Hematopoietic multipotent progenitor cell treated with erythropoietin and hydrocortisone succinate and interleukin-3 and kit ligand, for 6 days (in vitro differentiated cells): ENCODE results near the gene PCDH15.
A peak's percentile ranks its signal among the peaks of the same experiment; 100 is the strongest.

Source experiments
- DNase-seq: peaks from one replicate; pipeline ENCODE4 v3.0.0-alpha.2; 2015

Gene PCDH15

GRCh38 chr10:54800741-54801421 lies at the start of gene PCDH15:
TSS of gene PCDH15 (minus strand) at chr10:54801231. CDS start at chr10:54664262, 136,969 bp downstream.
- DNase-seq = peak; percentile 4

GRCh38 chr10:54843932-54844331 lies 42.9 kb upstream of the PCDH15 start:
- DNase-seq = no peak

- no peak for DNase-seq
Measured at GRCh38 chr10:54843085-54843646, 42.1 kb upstream of the PCDH15 start.

- DNase-seq = no peak
Measured at GRCh38 chr10:54837479-54837878, 36.4 kb upstream of the PCDH15 start.

GRCh38 chr10:54833029-54833428 lies 32.0 kb upstream of the PCDH15 start:
- DNase-seq = no peak

GRCh38 chr10:54826994-54827560 lies 26.0 kb upstream of the PCDH15 start:
- DNase-seq = no peak

- DNase-seq = no peak
Measured at GRCh38 chr10:54815583-54815982, 14.6 kb upstream of the PCDH15 start.

- no peak for DNase-seq
Measured at GRCh38 chr10:54808186-54808935, 7.3 kb upstream of the PCDH15 start.

GRCh38 chr10:54799506-54799905 lies 1.5 kb downstream of the PCDH15 start:
- DNase-seq = no peak

- DNase-seq = no peak
Measured at GRCh38 chr10:54797636-54798321, 3.3 kb downstream of the PCDH15 start.

GRCh38 chr10:54796881-54797280 lies 4.2 kb downstream of the PCDH15 start:
- DNase-seq = no peak

GRCh38 chr10:54776622-54777021 lies 24.4 kb downstream of the PCDH15 start:
- DNase-seq = no peak

GRCh38 chr10:54772468-54773122 lies 28.4 kb downstream of the PCDH15 start:
- DNase-seq = no peak

GRCh38 chr10:54769051-54769450 lies 32.0 kb downstream of the PCDH15 start:
- DNase-seq = no peak

GRCh38 chr10:54758791-54759190 lies 42.2 kb downstream of the PCDH15 start:
- DNase-seq = no peak

- no peak for DNase-seq
Measured at GRCh38 chr10:54749623-54750022, 51.4 kb downstream of the PCDH15 start.

GRCh38 chr10:54745436-54745835 lies 55.6 kb downstream of the PCDH15 start:
- DNase-seq = no peak

- DNase-seq = no peak
Measured at GRCh38 chr10:54742416-54742815, 58.6 kb downstream of the PCDH15 start.

- DNase-seq = no peak
Measured at GRCh38 chr10:54728511-54728910, 72.5 kb downstream of the PCDH15 start.

- DNase-seq = no peak
Measured at GRCh38 chr10:54722075-54722474, 79.0 kb downstream of the PCDH15 start.

- DNase-seq = no peak
Measured at GRCh38 chr10:54710918-54711317, 90.1 kb downstream of the PCDH15 start.

GRCh38 chr10:54708591-54708990 lies 92.4 kb downstream of the PCDH15 start:
- no peak for DNase-seq

- no peak for DNase-seq
Measured at GRCh38 chr10:54708021-54708420, 93.0 kb downstream of the PCDH15 start.
